Skeletal muscle cell (primary cell): ENCODE results near the gene DECR2.
"Not testable (repeated sequence)": the region's sequence is repeated elsewhere in the genome, so short reads cannot be mapped to it uniquely, and the experiment has no call there.

Experiments used
- DNase-seq: peaks from one replicate; pipeline ENCODE4 v3.0.0-alpha.2; 2010; ENCODE audit warnings: low read depth
- H3K4me3 ChIP-seq: 2 replicates; pipeline ENCODE4 v1.5.1; 2011; ENCODE audit warnings: low read depth, mild to moderate bottlenecking, control low read depth, low read length, moderate library complexity

The DECR2 gene, protein sequence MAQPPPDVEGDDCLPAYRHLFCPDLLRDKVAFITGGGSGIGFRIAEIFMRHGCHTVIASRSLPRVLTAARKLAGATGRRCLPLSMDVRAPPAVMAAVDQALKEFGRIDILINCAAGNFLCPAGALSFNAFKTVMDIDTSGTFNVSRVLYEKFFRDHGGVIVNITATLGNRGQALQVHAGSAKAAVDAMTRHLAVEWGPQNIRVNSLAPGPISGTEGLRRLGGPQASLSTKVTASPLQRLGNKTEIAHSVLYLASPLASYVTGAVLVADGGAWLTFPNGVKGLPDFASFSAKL

DNA sequence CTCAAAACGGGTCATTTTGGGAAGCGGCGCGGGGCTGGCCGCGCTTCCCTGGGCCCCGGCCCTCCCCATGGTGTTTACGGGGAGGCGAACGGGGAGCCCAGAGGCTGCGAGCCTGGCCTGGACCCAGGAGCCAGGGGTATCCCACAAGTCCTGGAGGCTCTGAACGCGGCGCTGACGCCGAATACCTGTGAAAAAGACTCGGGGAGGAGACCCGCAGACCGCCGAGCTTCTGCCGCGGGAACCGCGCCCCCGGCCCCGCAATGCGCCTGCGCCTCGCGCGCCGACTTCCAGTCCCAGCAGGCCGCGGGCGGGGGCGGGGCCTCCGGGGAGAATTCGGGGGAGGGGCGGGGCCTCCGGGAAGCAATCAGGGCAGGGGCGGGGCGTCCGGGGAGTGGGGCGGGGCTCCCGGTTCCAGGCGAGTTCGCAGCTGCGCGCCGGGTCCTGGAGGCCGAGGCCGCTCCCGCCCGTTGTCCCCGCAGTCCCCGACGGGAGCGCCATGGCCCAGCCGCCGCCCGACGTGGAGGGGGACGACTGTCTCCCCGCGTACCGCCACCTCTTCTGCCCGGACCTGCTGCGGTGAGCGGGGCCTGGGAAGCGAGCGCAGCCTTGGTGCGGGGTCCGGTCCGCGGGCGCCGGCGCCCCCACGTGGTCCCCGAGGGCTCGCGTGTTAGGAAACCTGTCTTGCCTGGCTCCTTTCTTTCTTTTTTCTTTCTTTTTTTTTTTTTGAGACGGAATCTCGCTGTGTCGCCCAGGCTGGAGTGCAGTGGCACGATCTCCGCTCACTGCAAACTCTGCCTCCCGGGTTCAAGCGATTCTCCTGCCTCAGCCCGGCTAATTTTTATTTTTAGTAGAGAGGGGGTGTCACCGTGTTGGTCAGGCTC is at the start of gene DECR2:
TSS of gene DECR2 (plus strand) at position 418 of the 881 bp plus-strand sequence. CDS start at position 497, 79 bp downstream.
- H3K4me3 ChIP-seq, result peak within 1 kb of the TSS; percentile 63

DNA sequence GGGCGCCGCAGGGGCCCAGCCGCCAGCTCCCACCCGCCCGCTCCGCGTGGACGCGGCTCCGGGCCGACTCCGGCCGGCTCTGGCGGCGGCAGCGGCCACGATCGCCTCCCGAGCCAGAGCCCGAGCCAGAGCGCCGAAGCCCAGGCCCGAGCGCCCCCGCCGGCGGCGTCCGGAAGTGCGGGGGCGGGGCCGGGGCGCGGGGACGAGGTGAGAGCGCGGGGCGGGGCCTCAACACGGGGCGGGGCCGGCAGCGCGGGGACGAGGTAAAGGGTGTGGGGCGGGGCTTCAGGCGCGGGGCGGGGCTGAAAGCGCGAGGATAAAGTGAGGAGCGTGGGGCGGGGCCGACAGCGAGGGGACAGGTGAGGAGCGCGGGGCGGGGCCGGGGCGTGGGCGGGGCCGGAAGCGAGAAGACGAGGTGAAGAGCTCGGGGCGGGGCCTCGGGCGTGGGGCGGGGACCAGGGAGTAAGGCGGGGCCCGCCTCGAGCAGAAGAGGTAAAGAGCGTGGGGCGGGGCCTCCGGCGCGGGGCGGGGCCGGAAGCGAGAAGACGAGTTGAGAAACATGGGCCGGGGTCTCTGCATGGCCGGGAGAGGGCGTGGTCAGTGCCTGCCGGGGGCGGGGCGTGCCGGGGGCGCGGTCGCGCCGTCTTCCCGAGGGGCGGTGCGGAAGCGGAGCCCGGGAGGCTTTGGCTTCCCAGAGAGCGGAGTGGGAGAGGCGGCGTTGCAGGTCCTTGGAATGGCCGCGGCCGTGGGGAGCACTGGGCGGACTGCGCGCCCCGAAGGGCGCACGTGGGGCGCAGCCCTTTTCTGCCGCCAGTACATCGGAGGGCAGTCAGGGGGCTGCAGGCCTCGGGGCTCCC is 48.9 kb upstream of the DECR2 start, which contains the start of gene AXIN1:
TSS of gene AXIN1 (minus strand) at position 177 of the 857 bp plus-strand sequence. CDS start 5,698 bp downstream, outside the sequence.
- peak; percentile 61 for DNase-seq

More for the DNA sequence above, at the start of gene DECR2:
- DNase-seq, result peak; percentile 57

DNA sequence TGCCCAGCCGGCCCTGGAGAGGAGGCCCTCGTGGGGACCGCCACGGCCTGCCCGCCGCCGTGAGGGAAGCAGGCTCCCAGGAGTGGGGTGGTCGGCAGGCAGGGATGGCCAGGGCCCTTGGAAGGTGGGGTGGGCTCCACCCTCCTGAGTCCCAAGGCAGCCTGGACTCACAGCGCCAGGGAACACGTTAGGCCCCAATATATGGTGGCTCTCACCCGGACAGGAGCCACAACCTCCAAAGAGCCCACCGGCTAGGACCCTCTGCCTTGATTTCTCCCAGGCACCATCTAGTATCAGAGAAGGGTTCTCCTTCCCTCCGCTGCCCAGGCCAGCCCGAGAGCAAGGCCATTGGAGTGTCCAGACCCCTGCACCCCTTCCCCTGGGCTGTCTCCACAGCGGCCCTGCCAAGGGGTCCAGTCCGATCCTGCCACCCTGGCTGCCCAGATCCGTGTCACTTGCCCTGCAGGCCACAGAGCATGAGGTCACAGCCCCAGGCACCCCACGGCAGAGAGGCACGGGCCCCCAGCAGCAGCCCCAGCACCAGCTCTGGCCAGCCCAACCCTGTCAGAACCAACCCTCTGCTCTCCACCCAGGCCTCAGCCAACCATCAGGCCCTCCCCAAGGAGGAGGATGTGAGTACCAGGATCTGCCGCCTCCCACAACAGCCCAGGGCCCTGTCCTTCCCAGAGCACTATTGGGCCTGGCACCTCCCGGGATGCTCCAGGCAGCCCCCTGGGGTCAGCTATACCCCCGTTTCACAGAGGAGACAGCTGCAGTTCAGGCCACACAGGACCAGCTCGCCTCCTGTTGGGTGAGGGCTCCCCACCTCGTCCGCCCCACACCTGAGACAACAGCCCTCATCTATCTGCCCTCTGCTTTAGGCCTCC is 48.0 kb upstream of the DECR2 start:
- no peak for DNase-seq
- peak overlapping the region; percentile 40 for H3K4me3 ChIP-seq

More for the DNA sequence above, 48.9 kb upstream of the DECR2 start, which contains the start of gene AXIN1:
- H3K4me3 ChIP-seq, result peak within 1 kb of the TSS; percentile 64

DNA sequence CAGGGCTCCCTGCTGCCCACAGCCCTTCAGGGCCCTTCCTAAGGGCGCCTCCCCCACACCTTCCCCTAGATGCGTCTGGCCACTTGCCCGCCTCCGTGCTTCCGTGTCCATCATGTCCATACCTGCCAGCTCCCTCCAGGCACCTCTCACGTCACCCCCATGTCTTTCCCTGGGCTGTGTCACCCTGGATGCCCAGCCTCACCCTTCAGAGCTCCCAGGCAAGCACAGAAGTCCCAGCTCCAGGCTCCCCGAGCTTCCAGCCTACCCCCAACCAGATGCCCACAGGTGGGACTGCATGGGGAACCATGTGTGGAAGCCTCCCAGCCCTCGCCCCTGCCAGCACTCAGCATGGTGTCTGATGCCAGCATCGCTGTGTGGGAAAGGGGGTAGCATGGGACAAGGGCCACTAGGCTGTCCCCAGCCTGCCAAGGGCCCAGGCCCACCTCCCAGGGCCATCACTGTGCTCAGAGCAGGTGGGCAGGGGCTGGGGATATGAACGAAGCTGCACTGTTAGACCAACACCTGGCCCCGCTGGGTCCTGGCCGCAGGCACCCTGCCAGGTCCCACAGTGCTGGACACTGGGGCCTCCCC is 47.3 kb upstream of the DECR2 start:
- no peak for DNase-seq
- no peak overlapping the region for H3K4me3 ChIP-seq

DNA sequence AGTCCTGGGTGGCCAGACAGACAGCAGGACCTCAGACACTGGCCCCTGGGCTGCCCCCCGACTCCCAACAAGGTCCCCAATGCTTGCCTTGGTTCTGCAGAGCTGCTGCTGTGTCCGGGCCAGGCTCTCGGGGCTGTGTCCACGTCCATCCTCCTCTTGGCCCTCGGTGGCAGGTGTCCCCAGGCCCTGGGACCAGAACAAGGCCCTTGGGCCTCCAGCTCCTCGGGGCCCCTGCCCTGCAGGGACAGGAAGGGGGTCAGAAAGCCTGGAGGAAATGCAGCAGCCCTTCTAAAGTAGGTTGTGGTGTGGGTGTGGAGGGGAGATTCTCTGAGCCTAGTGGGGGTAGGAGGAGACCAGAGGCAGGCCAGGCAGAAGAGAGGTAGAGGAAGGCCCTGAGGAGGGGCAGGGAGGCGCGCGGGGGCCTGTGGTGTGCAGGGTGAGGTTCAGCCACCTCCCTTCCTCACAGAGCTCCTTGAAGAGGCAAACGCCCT is 46.7 kb upstream of the DECR2 start:
- no peak for DNase-seq
- no peak overlapping the region for H3K4me3 ChIP-seq

DNA sequence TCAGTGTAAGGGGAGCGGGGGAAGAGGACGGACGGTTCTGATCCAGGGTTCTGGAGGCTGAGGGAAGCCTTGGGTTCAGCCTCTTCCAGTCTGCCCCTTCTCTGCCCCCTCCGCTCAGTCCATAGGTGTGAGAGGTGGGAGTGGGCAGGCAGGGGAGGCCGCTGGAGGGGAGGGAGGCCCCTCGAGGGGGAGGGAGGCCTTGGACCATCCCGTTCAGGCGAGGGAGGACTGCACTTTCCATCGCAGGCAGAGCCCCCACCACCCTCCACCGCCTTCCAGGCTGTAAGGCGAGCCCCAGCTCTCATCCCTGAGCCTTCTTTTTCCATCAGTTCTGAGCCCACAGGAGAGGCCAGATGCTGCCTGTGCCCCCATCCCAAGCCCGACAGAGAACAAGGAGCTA is 44.9 kb upstream of the DECR2 start:
- DNase-seq, result no peak
- no peak overlapping the region for H3K4me3 ChIP-seq

DNA sequence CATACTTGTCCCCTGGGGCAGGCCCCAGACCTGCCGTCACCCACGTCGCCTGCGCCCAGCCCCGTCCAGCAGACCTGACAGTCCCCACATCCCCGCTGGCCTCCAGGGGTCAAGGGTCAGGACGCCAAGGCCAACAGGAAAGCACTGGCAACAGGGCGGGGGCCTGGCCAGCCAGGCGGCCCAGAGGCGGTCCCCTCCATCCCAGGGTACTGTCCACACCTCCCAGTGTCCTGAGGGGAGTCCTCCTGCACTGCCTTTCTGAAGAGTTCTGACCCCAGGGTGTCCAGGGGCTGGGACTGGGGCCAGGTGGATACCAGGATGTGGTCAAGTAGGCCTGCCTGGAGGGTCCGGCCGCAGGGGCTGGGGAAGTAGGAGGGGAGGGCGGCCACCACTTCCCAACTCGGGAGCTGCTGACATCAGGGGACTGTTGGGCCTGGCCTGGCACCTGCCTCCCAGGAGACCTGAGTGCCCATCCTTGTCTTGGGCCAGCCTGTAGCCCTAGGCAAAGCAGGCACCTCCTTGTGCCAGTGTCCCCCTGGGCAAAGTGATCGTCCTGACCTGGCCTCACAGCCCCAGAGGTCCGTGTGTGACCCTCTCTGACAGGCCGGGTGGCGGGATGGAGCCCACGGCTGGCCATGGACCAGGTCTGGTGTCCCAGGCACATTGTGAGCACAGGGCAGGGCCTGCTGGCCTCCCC is 42.5 kb upstream of the DECR2 start:
- no peak overlapping the region for H3K4me3 ChIP-seq
- DNase-seq, result no peak

DNA sequence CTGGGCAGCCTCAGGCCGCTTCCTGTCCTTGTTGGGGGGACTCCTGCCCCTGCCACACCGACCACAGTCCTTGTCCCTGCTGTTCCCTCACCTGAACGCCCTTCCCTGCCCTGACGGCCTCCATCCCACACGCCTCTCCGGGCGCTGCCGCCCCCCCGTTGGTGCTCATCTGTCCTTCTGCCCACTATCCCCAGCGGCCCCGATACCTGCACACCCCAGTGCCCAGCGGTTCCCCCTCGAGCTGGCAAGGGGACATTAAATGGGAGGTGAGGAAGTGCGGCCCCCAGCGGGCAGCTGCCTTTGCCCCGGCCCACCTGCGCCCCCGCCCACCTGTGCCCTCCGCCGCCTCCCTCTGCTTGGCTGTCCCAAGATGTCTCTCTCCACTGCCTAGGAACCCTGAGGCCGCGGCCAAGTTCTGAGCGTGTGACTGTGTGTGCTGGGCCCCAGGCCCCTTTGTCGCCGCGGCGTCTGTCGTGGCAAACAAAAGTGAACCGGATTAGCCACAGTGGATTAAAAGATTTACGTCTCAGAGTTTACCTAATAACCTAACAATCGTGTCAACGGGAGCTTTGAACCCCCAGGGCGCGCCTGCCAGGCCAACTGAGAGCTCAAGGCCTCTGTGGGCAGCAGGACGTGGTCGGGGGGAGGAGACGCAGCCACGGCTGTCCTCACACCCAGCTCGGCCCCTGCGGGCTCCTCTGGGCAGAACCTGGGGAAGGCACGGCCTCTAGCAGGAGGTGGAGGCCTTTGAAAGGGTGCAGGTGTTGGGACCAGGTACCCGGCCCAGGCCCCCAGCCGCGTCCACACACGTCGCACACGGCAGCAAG is 41.6 kb upstream of the DECR2 start:
- DNase-seq, result no peak
- H3K4me3 ChIP-seq, result no peak overlapping the region

DNA sequence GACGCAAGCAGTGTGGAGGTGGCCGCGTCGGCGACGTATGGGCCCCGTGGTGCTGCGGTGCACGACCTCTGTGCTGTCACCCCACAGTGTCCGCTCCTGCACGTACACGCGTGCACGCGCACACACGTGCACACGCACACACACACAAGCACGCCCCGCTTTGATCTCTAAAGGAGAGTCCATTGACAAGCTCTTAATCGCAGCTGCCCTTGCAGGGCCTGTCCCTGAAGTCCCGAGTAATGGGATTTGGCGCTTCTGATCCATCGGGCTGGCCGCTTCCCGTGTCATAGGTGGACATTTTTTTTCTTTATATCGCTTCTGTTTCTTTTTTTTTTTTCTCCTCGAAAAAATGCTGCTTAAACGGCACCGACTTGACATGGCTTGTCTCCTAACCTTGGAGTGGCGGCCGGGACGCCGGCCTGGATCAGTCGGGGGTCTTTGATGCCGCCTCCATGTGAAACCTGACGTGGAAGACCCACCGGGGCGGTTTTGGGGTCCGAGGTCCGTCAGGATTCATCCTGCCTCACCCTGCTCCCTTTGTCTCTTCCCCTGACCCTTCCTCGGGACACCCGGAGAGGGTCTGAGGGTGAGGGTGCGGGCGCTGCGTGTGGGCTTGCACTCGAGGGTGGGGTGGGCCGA is 40.9 kb upstream of the DECR2 start:
- H3K4me3 ChIP-seq, result no peak overlapping the region
- no peak for DNase-seq

DNA sequence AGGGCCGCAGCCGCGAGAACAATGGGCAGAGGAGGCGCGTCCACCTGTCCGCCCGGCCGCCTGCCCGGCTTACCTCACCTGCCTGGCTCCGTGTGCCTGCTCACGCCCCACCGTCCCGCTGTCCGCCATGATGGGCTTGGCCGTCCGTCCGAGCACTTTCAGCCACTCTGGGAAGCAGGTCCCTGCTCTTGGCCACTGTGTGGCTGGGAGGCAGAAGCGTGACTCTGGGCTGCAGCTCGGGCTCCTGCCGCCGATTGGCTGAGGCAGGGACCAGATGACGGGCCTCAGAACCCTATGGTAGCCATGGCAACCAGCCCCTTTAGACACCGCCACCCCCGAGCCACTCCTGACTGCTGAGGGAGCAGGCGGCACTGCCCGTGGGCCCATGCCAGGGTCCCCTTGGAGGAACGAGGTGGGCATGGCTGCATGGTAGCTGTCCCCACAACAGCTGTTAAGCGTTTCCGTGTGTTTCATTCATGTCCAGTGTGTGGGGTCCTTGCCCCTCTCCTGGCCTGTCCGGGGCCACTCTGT is 40.3 kb upstream of the DECR2 start:
- DNase-seq, result no peak
- no peak overlapping the region for H3K4me3 ChIP-seq

DNA sequence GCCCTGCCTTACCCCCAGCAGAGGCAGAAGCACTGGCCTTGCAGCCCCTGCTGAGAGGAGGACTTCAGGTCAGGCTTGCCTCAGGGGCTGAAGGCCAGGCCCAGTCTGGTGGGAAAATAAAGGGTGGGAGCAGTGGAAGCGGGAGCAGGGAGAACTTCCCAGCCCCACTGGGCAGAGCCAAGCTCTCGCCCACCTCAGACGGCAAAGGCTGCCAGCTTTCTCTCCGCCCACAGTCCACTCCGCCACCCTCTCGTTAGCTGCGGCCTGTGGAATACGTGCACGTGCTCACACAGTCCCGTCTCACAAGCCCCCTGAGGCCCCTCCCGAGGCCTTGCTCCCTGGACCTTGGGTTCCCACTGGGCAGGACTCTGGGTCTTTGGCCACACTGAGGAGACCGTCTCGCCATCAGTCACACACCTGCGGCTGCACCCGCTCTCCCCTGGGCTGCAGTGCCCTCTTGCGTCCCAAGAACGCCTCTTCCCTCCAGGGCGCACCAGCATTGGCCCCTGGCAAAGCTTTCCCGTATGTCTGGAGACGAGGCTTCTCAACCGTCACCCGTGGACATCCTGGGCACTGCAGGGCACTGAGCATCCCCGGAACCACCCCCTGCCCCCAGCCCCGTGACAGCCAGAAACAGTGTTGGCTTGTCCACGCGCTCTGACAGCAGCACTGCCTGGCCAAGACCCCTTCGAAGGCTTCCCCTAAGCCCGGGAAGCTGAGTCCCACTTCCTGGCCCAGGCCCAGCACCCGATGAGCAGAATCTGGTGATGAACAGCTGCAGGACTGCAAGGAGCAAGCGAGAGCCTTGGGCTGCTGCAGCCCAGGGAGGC is 39.6 kb upstream of the DECR2 start:
- no peak overlapping the region for H3K4me3 ChIP-seq
- DNase-seq, result peak; percentile 24

DNA sequence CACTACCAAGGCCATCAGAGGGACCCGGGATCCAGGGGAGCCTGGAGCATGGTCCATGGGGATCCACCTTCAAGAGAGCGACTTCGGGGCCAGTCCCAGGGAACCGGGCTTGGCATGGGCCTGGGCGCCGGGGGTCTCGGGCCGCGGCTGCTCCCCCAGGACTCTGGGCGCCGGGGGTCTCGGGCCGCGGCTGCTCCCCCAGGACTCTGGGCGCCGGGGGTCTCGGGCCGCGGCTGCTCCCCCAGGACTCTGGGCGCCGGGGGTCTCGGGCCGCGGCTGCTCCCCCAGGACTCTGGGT is 39.0 kb upstream of the DECR2 start:
- DNase-seq, H3K4me3 ChIP-seq: not testable (repeated sequence)

DNA sequence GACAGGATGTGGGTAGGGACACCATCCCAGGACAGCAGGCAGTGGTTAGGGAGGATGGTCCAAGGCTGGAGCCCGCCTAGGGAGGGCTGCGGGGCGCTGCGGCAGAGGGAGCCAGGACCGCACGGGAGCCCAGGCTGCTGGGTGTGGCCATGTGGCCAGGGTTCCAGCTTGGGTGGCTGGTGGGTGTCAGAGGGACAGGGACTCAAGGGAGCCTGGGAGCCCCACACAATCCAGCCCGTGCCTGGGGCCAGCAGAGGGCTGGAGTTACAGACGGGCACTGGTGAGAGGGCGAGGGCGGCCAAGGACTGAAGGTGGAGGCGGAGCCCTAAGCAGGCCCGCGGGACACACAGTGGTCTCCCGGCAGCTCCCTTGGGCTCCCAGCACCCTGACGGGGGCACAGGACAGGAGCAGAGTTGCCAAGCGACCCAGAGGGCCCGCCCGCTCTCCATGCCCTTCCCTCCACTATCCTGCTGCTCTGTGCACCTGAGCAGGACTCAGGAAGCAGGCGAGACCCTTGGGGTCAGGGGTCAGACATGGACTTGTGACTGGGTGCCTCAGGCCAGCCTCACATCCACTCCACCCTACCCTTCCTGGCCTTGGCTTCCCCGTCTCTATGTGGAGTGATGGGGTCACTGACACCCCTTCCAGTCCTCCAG is 38.4 kb upstream of the DECR2 start:
- DNase-seq, result no peak

DNA sequence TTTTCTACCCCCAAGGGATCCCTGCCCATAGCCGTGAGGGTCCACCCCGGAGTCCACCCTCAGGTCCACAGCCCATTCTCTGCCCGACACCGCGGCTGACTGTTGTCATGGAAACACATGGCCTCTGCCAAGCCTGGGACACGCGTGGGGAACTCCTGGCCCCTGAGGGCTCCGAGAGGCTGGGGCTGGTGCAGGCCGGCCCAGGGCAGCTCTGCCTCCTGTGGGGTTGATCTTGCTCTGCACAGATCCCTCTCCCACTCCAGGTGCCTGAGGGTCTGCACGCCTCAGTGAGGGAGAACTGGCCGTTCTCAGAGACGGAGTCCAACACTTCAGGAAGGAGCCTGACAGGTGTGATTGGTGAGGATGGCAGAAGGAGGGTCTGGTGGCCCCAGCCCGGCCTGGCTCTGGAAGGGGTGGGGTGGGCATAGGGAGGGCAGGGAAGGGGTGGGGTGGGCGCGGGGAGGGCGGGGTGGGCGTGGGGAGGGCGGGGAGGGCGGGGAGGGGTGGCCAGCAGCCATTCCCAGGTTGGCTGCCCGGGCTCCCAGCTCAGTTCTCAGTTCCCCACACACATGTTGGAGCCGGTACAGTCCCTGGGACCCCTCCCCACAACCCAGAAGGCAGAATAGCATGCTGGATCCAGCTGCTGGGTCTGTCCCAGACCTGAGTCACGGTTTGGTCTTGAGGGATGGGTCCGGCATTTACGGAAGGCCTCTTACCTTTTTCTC is 37.8 kb upstream of the DECR2 start:
- no peak for DNase-seq
- no peak overlapping the region for H3K4me3 ChIP-seq

More for the DNA sequence above, 38.4 kb upstream of the DECR2 start:
- no peak overlapping the region for H3K4me3 ChIP-seq
